Measurements from ENCODE around the gene TSHZ3.

TSHZ3 gene

DNA sequence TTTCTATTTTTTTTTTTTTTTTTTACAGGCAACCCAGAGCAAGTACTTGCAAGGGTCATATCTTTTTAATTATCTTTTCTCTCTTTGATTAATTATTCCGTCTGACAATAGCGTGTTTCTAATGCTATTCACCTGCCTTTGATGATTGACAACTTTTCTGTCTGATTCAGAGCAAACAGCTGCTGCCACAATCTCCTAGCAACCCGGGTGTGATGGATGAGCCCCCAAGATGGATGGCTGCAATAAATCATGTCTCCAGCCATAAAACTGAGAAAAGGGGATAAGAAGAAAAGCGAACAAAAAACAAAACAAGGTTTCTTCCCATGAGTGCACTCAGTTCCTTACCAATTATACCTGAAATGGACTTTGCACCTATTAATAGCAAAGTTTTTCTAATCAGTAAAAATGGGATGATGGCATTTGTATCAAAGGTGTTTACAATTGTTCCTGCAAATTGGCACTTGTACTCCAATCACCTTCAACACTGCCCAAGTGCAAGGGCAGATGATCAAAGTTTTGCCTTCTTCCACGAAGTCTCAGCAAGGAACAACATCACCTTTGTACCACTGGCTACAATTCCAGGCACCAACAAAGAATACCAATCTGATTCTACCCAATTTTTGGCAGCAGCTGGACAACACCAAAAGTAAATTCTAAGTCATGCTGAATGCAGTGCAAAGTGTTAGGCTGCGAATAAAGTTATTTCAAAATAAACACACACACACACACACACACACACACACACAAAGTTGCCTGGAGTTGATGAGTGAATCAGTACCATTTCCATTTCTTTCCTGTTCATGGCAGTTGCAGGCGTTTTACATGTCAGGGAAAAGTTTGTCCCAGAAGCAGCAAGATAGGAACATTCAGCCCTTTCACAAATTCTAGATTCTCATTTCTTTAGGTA lies 12.0 kb downstream of the TSHZ3 start:
- no peak for DNase-seq

GRCh38 chr19:31335716-31336115 lies 13.5 kb downstream of the TSHZ3 start:
- no peak for DNase-seq

GRCh38 chr19:31334849-31335624 lies 14.2 kb downstream of the TSHZ3 start:
- no peak for DNase-seq

GRCh38 chr19:31334101-31334848 lies 15.0 kb downstream of the TSHZ3 start:
- DNase-seq, result no peak

- DNase-seq, result no peak
These were observed 17.1 kb downstream of the TSHZ3 start for GRCh38 chr19:31332096-31332495.

DNA sequence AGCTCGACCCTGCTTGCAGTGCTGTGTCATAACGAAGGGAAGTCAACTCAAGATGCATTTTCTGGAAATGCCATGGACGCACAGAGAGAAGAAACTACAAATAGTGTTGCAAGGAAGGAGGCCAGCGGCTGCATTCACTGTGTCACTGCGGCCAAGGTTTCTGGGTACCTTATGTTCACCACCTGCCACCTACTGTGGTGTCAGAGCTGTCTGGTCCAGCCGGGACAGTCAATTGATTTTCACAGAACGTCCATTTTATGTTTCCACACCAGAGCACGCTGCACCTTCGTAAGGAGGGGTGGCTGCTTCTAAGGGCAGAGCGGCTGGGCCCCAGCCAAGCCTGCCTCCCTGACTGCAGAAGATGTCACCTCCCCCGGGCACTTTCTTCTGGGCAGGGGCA lies 17.7 kb downstream of the TSHZ3 start:
- DNase-seq, result no peak

GRCh38 chr19:31330761-31331160 lies 18.5 kb downstream of the TSHZ3 start:
- no peak for DNase-seq

DNA sequence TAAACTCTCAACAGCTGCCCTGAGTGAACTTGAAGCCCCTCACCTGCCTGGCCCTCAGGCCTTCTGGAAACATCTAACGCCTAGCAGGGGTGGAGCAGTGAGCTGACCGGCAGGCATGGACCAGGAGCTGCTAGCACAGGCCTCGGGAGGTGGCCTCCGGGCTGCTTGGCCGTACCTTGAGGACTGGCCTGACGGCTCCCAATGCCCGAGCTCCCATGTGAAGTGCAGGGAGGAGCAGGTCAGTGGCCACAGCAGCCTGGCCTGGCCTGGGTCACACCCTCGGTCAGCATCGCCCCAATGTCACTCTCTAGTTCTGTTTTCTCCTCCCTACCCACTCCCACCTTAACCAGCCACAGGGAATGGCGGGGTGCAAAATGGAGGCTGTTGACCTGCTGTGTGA lies 19.0 kb downstream of the TSHZ3 start:
- no peak for DNase-seq

DNA sequence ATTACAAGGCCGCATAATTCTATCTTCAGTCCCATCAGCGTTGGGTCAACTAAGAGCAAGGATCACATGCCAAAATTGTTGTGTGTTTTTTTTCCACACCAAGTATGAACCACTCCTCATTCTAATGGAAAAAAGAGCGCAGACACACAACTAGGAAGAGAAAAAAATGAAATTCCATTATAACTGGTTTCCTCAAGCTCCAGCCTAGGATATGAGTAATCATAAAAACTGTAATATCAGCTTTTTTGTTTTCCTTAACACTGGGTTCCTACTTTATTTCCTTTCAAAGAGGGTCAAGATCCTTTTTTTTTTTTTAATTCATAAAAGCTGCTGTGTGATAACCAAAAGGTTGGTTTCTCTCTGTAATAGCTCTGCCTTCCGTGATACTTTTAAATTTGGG lies 19.4 kb downstream of the TSHZ3 start:
- DNase-seq, result no peak

- no peak for DNase-seq
These were observed 21.0 kb downstream of the TSHZ3 start for GRCh38 chr19:31328238-31328637.

DNA sequence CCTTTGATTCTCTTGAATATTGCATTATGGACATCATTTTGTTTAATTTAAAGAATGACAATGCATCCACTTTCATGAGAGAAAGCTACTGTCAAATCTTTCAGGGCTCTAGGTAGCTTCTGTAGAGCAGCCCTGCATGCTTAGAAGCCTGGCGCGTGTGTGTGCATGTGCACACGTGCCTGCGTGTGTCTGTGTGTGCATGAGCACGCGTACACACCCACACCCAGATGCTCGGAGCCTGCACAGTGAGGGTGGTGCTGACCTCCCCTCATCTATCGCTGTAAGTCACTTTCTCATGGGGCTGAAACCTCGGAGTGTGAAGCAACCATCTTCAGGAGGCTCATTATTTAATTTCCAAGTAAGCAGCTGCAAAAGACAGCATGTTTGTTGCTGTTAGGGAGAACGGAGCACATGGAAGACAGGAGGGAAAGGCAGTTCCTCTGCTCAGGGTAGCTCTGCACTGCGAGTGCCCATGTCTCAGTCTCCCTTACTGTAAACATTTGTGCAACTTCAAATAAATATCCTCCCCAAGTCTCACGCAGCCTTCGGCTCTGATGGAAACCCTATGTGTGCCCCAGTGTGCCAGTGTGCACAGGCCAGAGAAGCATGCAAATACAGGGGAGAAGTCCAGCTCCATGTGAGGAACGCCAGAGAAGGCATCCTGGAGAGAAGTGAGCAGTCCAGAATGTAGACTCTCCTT lies 22.8 kb downstream of the TSHZ3 start:
- DNase-seq, result no peak

- no peak for DNase-seq
These were observed 23.9 kb downstream of the TSHZ3 start for GRCh38 chr19:31325342-31325741.

GRCh38 chr19:31319465-31319864 lies 29.8 kb downstream of the TSHZ3 start:
- no peak for DNase-seq

GRCh38 chr19:31318790-31319425 lies 30.3 kb downstream of the TSHZ3 start:
- DNase-seq, result no peak

DNA sequence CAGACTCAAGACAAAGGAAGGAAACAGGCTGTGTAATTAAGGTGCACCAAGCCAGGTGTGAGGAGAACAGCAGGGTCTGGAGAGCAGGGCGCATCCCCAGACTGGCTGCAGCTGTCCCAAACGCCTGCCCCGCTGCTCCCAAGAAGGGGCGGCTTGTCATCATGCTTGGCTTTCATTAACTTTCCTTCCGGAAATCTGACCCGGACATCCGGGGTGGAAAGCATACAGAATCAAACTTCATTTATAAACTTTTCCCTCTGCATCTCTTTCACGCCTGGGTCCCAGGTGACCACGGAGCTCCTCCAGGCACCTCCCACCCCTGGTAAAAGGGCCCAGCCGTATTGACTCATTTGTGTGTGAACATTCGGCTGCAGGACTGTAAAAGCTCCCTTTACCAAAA lies 31.7 kb downstream of the TSHZ3 start:
- no peak for DNase-seq

- DNase-seq, result no peak
These were observed 32.1 kb downstream of the TSHZ3 start for GRCh38 chr19:31317093-31317492.

DNA sequence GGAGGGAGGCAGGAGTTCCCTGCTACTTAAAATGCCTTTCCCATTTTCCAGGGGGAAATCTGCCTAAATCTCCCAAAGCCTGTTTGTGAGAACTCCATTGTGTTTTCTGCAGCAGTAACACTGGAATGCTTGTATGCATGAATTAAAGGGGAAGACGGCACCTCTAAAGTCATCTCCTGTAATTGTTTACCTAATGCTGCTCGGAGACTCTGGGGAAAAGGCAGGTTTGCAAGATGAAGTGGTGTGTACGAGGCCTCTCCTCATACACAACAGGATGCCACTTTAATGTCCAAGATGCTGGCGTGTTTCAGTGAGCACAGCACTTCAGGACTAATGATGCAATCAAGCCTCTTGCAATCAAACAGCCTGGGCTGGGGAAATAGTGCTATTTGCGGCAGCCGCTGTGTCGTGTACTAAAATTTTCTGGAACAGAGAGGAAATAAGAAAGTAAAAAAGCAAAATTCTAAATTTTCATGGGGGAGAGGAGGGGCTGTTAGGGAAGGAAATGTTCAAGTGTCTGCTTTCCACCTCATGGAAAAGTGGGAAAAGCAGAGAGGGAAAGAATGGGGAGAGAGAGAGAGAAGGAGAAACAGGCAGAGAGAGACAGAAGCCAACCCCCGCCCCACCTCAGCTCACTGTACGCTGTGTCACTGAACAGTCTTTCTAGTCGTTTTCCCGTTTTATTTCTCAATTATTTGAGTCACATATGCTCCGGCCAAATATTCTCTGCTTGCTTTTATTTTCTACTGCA lies 32.9 kb downstream of the TSHZ3 start:
- no peak for DNase-seq

GRCh38 chr19:31315652-31316051 lies 33.6 kb downstream of the TSHZ3 start:
- DNase-seq, result no peak

DNA sequence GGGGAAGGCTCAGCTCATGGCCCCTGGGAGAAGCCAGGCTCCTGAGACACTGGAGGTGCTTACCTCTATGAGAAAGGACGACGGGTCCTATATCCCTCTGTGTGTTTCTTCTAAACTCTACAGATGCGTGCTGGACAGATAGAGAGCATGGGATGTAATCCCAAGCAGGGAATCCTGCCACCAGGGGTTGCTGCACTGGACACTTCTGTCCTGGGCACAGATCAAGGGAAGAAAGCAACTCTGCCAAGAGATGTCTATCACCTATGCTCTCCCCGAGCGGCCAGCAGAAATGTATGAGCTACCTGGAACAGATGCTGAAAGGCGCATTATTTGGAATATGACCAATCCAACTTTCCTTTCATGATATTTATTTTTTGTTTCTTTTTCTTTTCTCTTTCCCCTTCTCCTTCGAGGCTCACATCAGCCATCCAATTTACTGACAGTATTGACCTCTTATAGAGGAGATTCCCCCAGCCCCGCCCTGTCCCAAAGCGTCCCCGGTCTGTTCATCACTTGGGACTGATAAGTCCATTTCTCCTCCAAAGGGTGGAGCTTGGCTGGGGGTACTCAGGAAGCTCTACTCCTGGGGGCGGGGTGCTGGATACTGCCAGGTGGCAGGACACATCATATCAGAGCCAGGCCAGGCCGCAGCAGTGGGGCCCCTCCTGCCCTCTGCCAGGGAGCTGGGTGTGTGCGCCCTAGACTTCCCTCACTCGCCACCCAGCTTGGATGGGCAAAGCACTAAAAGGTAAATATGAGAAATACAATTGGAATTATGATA lies 34.2 kb downstream of the TSHZ3 start:
- DNase-seq, result no peak

GRCh38 chr19:31314156-31314555 lies 35.1 kb downstream of the TSHZ3 start:
- DNase-seq, result no peak

All from activated naive CD4-positive, alpha-beta T cell (primary cell).